Measurements from ENCODE around the gene AOAH.
"Not testable (repeated sequence)": the region's sequence is repeated elsewhere in the genome, so short reads cannot be mapped to it uniquely, and the experiment has no call there.

The AOAH gene

DNA sequence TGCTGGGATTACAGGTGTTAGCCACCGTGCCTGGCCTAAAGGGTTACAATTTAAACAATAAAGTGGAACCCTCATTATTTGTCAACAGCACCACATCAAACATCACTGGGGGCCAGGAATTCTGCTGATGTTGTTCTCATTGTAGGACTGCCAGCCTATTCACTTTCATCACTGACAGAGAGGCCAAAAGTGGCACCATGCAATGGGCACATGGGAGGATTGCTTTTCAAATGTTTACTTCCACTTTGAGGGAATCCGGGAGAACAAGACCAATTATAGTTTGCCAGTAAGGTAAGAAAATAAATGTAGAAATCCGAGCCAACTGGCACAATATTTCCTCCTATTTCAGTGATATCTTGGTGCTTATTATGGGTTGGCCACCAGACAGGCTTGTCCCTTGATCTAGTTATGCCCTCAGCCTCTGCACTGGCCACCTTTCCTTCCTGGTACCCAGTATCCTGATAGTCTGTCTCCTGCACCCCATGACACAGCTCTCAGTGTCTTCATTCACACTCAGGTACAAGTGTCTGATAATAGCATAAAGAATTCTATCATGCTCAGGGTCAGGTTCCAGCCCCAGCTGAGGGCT, 252.1 kb downstream of the AOAH start:
- H3K4me3 ChIP-seq (ENCODE audit: low read depth, low read length) = no peak overlapping the region
- no peak for DNase-seq (ENCODE audit: low read depth)
- no peak for TF ChIP-seq CTCF (IDR thresholded peaks at IDR 0.05; ENCODE audit: control insufficient read depth, extremely low read depth, insufficient read depth)

DNA sequence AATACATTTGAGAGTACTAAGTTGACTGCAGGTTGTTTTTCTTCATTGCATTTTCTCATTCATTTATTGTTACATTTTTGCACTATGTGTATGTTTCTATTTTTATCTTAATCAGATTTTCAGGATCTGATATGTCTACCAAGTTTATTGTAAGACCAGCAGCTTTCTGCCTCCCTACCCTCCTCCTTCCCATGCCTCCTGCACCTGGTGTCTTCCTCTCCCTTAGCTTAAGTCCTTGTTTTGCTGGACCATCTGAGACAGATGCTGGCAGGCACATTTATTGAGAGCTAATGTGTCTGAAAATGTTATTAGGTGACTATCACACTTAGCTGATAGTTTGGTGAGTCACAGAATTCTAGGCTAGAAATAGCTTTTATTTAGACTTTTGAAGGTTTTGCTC, 255.1 kb downstream of the AOAH start:
- no peak for TF ChIP-seq CTCF (IDR thresholded peaks at IDR 0.05; ENCODE audit: control insufficient read depth, extremely low read depth, insufficient read depth)
- H3K4me3 ChIP-seq (ENCODE audit: low read depth, low read length) = no peak overlapping the region
- no peak for DNase-seq (ENCODE audit: low read depth)

- DNase-seq (ENCODE audit: low read depth) = no peak
- TF ChIP-seq CTCF (IDR thresholded peaks at IDR 0.05; ENCODE audit: control insufficient read depth, extremely low read depth, insufficient read depth) = no peak
- no peak overlapping the region for H3K4me3 ChIP-seq (ENCODE audit: low read depth, low read length)
Observed at GRCh38 chr7:36468370-36469101, 255.8 kb downstream of the AOAH start.

GRCh38 chr7:36466001-36466400, 258.3 kb downstream of the AOAH start:
- not testable (repeated sequence) for H3K4me3 ChIP-seq (ENCODE audit: low read depth, low read length); DNase-seq (ENCODE audit: low read depth)

GRCh38 chr7:36464271-36464670, 260.0 kb downstream of the AOAH start:
- H3K4me3 ChIP-seq (ENCODE audit: low read depth, low read length) = no peak overlapping the region
- DNase-seq (ENCODE audit: low read depth) = no peak
- TF ChIP-seq CTCF (IDR thresholded peaks at IDR 0.05; ENCODE audit: control insufficient read depth, extremely low read depth, insufficient read depth) = no peak
